Measurements from ENCODE around the gene POLA2.

Gene POLA2

GRCh38 chr11:65288706-65289536, 27.2 kb downstream of the POLA2 start:
- DNase-seq, result no peak

DNA sequence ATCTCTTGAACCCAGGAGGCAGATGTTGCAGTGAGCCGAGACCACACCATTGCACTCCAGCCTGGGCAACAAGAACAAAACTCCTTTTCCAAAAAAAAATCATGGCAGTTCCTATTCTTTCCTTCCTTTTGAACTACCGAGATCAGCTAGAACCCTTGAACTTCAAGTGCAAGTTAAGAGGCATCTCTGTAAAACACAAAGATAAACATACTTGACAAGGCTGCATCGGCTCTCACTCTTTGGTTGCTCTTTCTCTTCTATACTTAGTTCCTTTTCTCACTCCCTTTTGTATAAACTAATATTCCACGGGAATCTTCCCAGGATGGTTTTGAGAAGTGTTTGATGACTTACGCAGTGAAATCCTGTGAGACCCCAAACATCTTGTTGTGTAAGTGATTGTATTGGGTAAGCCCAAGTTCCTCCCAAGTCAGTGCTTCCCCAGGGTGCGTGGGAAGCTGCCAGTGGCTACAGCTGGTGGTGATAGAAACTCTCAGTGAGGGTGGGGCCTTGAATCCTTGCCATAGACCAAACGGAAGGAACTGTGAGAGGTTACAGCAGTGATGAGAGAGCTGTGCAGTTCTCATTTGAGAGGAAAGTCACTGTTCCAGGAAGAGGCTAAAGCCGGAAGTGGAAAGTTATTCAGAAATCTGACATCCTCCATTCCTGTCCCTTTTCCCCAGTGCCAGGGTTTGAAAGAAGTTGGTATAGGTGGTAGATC, 28.8 kb downstream of the POLA2 start:
- no peak for DNase-seq

DNA sequence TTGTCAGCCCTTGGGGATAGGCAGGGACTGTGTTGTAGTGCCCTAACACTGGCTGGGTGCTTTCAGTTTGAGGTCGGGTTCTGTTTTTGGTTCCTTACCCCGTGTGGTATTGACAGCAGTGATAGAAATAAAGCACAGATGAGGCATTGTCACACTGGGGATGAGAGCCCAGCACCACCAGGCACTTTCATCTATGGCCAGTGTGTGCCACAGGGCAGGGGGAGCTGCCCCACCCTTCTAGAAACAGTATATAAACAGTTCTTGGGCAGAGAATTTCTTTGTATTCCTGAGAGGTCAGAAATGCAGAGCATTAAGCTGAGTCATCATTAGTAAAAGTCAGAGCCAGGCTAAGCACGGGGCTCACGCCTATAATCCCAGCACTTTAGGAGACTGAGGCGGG, 29.9 kb downstream of the POLA2 start:
- DNase-seq, result no peak

GRCh38 chr11:65292890-65293289, 31.1 kb downstream of the POLA2 start:
- no peak for DNase-seq

- DNase-seq, result no peak
Measured at GRCh38 chr11:65293909-65294381, 32.2 kb downstream of the POLA2 start.

- no peak for DNase-seq
Measured at GRCh38 chr11:65295001-65295400, 33.2 kb downstream of the POLA2 start.

GRCh38 chr11:65295571-65296341, 34.0 kb downstream of the POLA2 start:
- DNase-seq, result no peak

GRCh38 chr11:65297026-65297672, 35.4 kb downstream of the POLA2 start:
- no peak for DNase-seq

GRCh38 chr11:65298131-65298535, 36.4 kb downstream of the POLA2 start:
- no peak for DNase-seq

- no peak for DNase-seq
Measured at GRCh38 chr11:65298655-65299179, 37.0 kb downstream of the POLA2 start.

GRCh38 chr11:65300621-65301275, 39.0 kb downstream of the POLA2 start:
- no peak for DNase-seq

- DNase-seq, result no peak
Measured at GRCh38 chr11:65301491-65302329, 39.9 kb downstream of the POLA2 start.

GRCh38 chr11:65303555-65303954, 41.8 kb downstream of the POLA2 start:
- DNase-seq, result no peak

GRCh38 chr11:65304110-65304509, 42.3 kb downstream of the POLA2 start:
- no peak for DNase-seq

DNA sequence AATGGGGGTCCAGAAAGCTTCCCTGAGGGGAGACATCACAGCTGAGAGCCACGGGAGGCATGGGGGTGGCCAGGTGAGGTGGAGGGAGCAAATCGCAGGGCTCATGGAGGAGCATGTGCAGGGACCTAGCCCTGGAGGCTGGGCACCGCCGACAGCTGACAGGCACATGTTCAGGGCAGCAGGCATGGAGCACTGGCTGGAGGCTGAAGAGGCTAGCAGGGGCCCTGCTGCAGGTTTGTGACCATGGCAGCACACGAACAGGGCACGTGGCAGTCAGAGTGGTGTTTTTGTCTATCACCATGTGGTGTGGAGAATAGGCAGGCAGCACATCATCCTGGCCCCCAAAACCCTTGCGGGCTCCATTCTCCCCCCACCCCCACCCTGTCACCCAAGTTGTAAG, 42.9 kb downstream of the POLA2 start:
- no peak for DNase-seq

GRCh38 chr11:65305501-65306268, 43.9 kb downstream of the POLA2 start:
- DNase-seq, result no peak

GRCh38 chr11:65307298-65308229, 45.8 kb downstream of the POLA2 start:
- no peak for DNase-seq

DNA sequence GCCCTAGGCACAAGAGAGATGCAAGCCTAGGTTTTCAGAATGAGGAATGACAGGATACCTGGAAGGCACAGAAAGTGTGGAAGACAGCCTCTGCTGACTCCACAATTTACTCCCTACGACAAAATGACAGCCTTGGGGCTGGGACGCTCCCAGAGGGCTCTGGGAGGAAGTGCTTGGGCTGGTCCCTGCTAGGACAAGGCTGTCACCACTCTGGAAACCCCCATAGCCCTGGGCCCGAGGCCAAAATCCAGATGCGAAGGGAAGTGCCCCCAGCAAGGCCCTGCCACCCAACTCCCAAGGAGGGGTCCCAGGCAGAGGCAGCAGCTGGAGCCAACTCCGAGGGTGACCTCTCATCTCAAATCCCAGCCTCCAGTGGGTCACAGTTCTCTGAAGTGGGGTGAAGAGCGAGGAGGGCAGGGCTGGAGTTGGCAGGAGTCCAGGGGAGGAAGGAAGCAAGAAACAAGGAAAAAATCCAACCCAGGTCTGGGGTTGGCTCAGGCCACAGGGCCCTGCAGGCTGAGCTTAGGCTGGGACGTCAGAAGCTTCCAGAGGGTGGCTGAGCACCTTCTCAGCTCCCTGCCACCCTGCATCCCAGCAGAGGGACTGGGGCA, 46.6 kb downstream of the POLA2 start:
- DNase-seq, result no peak

DNA sequence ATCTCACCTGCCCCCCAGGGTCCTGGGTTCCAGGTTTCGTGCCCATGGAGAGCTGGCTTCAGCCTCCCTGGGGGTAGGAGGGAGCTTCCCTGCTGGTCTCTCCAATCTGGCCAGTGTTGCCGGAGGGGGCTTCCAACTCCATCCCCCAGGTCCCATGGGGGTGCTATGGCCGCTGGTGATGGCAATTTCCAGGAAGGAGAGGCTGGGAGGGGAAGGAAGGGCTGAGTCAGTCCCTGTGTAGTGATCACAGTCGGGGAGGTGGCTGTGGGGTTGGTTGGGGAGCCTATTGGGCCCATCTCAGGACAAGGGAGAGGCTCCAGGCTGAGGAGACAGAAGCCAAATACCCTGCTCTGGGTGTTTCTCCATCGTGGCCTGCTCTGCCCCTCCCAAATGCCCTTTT, 47.2 kb downstream of the POLA2 start:
- DNase-seq, result no peak
